Smooth muscle cell (in vitro differentiated cells): ENCODE results near the gene MRPL14. TPM values are rescaled to one million over a fixed set of nuclear protein-coding genes. Genes with fewer than 3 reads are reported as not detected.

Experiments used
- DNase-seq: peaks from one replicate; lab custom pipeline; 2025; ENCODE audit not compliant: unreplicated experiment; lab: John Stamatoyannopoulos, UW
- H2AFZ ChIP-seq: fragments of 200-600 bp; sonication (generic); 2 replicates; pipeline ENCODE4 v1.6.0; 2016; ENCODE audit warnings: antibody characterized with exemption, low read depth, mild to moderate bottlenecking
- H3F3A ChIP-seq: fragments of 200-600 bp; sonication (generic); 2 replicates; pipeline ENCODE4 v1.6.0; 2017; ENCODE audit warnings: antibody characterized with exemption, low read depth
- H3K27ac ChIP-seq: fragments of 200-600 bp; sonication (generic); 2 replicates; pipeline ENCODE4 v1.5.1; 2016; ENCODE audit warnings: low read depth, mild to moderate bottlenecking
- H3K27me3 ChIP-seq: fragments of 200-600 bp; sonication (generic); 2 replicates; pipeline ENCODE4 v1.6.1; 2016; ENCODE audit warnings: low read depth, mild to moderate bottlenecking
- H3K36me3 ChIP-seq: fragments of 200-600 bp; sonication (generic); 2 replicates; pipeline ENCODE4 v1.5.1; 2016; ENCODE audit warnings: low read depth
- H3K4me1 ChIP-seq: fragments of 200-600 bp; sonication (generic); 2 replicates; pipeline ENCODE4 v1.5.1; 2016; ENCODE audit warnings: low read depth
- H3K4me2 ChIP-seq: fragments of 200-600 bp; sonication (generic); 2 replicates; pipeline ENCODE4 v1.6.0; 2016; ENCODE audit warnings: mild to moderate bottlenecking
- H3K4me3 ChIP-seq: fragments of 200-600 bp; sonication (generic); 2 replicates; pipeline ENCODE4 v1.5.1; 2016; ENCODE audit warnings: mild to moderate bottlenecking
- H3K79me2 ChIP-seq: fragments of 200-600 bp; sonication (generic); 2 replicates; pipeline ENCODE4 v1.6.0; 2016; ENCODE audit warnings: low read depth, mild to moderate bottlenecking
- H3K9ac ChIP-seq: fragments of 200-600 bp; sonication (generic); 2 replicates; pipeline ENCODE4 v1.6.0; 2016; ENCODE audit warnings: low read depth
- H3K9me3 ChIP-seq: fragments of 200-600 bp; sonication (generic); replicated peaks from 2 replicates; pipeline ENCODE4 v1.5.1; 2016; ENCODE audit warnings: low read depth
- H4K20me1 ChIP-seq: fragments of 200-600 bp; sonication (generic); 2 replicates; pipeline ENCODE4 v1.6.0; 2016; ENCODE audit warnings: low read depth
- CTCF ChIP-seq: fragments of 200-600 bp; sonication (generic); IDR thresholded peaks from 2 replicates; pipeline ENCODE4 v1.5.1; 2017; ENCODE audit warnings: borderline replicate concordance, mild to moderate bottlenecking, antibody characterized with exemption; ENCODE audit not compliant: insufficient read depth, poor library complexity, severe bottlenecking
- WGBS: methylation state at CpG from one replicate; pipeline ENCODE4 v1.1.7; 2016; ENCODE audit warnings: low lambda C conversion rate; 5-methylcytosine and 5-hydroxymethylcytosine counted together
- polyA plus RNA-seq: library from polyadenylated mRNA; unstranded; fragments of >200 nt; fragmentation: Nextera tagmentation; extraction: Ambion mirVana; gene quantifications from 2 replicates; pipeline ENCODE4 v1.2.1, GENCODE V29; 2016
- total RNA-seq: library from RNA; depleted of rRNA; stranded (reverse); fragments of >200 nt; gene quantifications from 2 replicates; pipeline ENCODE4 v1.2.3, GENCODE V29; 2014

MRPL14 gene
- total and polyA plus RNA-seq, 2 experiments from 2014 or later = 53.4 to 97.9 TPM

GRCh38 chr6:44143731-44144130 lies 16.5 kb upstream of the MRPL14 start:
- 92% methylated on average over 1 of the region's 1 CpG for WGBS
- Histone ChIP-seq H4K20me1 (peaks cover 8% of the 10 kb centered on the region), H3K4me3 (no peak overlapping the region), H3K27me3 (no peaks in the 10 kb centered on the region), H3K4me1 (peaks cover 3% of the 10 kb centered on the region), H3K4me2 (no peak overlapping the region), H3K9me3 (no peaks in the 10 kb centered on the region), H3K27ac (no peak overlapping the region), H3K79me2 (no peaks in the 10 kb centered on the region), H3F3A (no peaks in the 10 kb centered on the region), H3K36me3 (no peaks in the 10 kb centered on the region), H3K9ac (no peak overlapping the region), H2AFZ (no peak overlapping the region)
- no peak for TF ChIP-seq CTCF
- DNase-seq = no peak

GRCh38 chr6:44142835-44143234 lies 15.6 kb upstream of the MRPL14 start:
- Histone ChIP-seq H3K9ac (no peak overlapping the region), H3K4me2 (no peak overlapping the region), H3K79me2 (no peaks in the 10 kb centered on the region), H3K27ac (no peak overlapping the region), H2AFZ (no peak overlapping the region), H3K4me1 (peaks cover 6% of the 10 kb centered on the region), H3K27me3 (no peaks in the 10 kb centered on the region), H4K20me1 (peaks cover 8% of the 10 kb centered on the region), H3F3A (no peaks in the 10 kb centered on the region), H3K36me3 (no peaks in the 10 kb centered on the region), H3K4me3 (no peak overlapping the region), H3K9me3 (no peaks in the 10 kb centered on the region)
- 95% methylated on average over 1 of the region's 1 CpG for WGBS
- DNase-seq = no peak
- TF ChIP-seq CTCF = no peak

GRCh38 chr6:44139351-44139743 lies 12.1 kb upstream of the MRPL14 start:
- H3F3A ChIP-seq = no peaks in the 10 kb centered on the region
- whole genome bisulfite sequencing = 91% methylated on average over 10 of the region's 10 CpGs
- H4K20me1 ChIP-seq = peaks cover 24% of the 10 kb centered on the region
- peaks cover 6% of the 10 kb centered on the region for H3K4me1 ChIP-seq
- no peaks in the 10 kb centered on the region for H3K27me3 ChIP-seq
- H3K9ac ChIP-seq = no peak overlapping the region
- H3K79me2 ChIP-seq = no peaks in the 10 kb centered on the region
- no peaks in the 10 kb centered on the region for H3K36me3 ChIP-seq
- no peak for DNase-seq
- no peak overlapping the region for H3K4me2 ChIP-seq
- H2AFZ ChIP-seq = no peak overlapping the region
- no peak for TF ChIP-seq CTCF
- H3K27ac ChIP-seq = no peak overlapping the region
- no peaks in the 10 kb centered on the region for H3K9me3 ChIP-seq
- H3K4me3 ChIP-seq = no peak overlapping the region

- WGBS = 88% methylated on average over 4 of the region's 6 CpGs
- no peak for TF ChIP-seq CTCF
- no peaks in the 10 kb centered on the region for H3K36me3 ChIP-seq
Measured at GRCh38 chr6:44138717-44139350, 11.6 kb upstream of the MRPL14 start.

More at GRCh38 chr6:44138717-44139350, 11.6 kb upstream of the MRPL14 start:
- H3K27me3 ChIP-seq = no peaks in the 10 kb centered on the region
- no peak overlapping the region for H3K4me3 ChIP-seq
- no peak overlapping the region for H2AFZ ChIP-seq
- H3K9me3 ChIP-seq = no peaks in the 10 kb centered on the region
- no peak overlapping the region for H3K27ac ChIP-seq
- H3K79me2 ChIP-seq = no peaks in the 10 kb centered on the region
- no peak overlapping the region for H3K9ac ChIP-seq
- H3K4me2 ChIP-seq = no peak overlapping the region
- peaks cover 9% of the 10 kb centered on the region for H3K4me1 ChIP-seq
- H3F3A ChIP-seq = no peaks in the 10 kb centered on the region
- no peak for DNase-seq
- H4K20me1 ChIP-seq = peaks cover 26% of the 10 kb centered on the region
